ENCODE data around the gene SLC24A3.

DNA sequence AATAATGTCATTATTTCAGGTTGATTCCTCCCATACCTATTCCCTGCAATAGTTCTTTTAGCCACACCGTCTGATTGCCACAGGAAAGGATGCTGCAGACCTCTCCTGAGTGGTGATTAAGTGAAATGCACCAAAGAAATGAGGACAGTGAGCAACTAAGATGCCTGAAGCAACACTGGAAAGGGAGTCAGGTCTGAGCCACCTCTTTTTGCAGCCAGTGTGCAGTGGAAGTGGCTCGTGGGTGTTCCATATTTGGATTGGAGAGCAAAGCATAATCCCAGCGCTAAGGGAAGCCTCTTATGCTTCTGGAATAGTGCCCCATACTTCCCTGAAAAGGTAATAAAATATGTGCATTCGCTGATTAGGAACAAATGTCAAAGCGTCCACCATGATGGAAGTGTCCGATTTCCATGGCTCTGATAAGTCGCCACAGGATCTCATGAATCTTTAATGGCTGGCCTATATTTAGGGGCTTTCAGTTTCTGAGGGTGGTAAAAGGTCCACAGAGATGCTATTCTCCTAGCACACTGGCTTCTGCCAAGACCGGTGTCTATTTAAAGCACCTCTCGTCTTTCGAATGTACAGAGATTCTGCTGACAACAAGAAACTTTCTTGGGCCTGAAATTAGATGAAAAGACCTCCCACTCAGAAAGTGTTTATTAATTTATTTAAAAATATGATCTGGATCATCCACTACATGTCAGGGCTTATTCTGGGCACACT is 253.9 kb downstream of the SLC24A3 start:
- TF ChIP-seq, protein P1, sequence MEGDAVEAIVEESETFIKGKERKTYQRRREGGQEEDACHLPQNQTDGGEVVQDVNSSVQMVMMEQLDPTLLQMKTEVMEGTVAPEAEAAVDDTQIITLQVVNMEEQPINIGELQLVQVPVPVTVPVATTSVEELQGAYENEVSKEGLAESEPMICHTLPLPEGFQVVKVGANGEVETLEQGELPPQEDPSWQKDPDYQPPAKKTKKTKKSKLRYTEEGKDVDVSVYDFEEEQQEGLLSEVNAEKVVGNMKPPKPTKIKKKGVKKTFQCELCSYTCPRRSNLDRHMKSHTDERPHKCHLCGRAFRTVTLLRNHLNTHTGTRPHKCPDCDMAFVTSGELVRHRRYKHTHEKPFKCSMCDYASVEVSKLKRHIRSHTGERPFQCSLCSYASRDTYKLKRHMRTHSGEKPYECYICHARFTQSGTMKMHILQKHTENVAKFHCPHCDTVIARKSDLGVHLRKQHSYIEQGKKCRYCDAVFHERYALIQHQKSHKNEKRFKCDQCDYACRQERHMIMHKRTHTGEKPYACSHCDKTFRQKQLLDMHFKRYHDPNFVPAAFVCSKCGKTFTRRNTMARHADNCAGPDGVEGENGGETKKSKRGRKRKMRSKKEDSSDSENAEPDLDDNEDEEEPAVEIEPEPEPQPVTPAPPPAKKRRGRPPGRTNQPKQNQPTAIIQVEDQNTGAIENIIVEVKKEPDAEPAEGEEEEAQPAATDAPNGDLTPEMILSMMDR (conservative IDR thresholded peaks at IDR 0.05): no peak
- no peak for TF ChIP-seq EZH2 (IDR thresholded peaks at IDR 0.05; ENCODE audit: low read depth)

All from PC-9 (cell line).